SK-MEL-5 (cell line): ENCODE results near the gene ARMH3. TPM values are rescaled to one million over a fixed set of nuclear protein-coding genes. Genes with fewer than 3 reads are reported as not detected.
"Not testable (repeated sequence)": the region's sequence is repeated elsewhere in the genome, so short reads cannot be mapped to it uniquely, and the experiment has no call there.

Experiments used
- DNase-seq: peaks from one replicate; pipeline ENCODE4 v3.0.0-alpha.2; 2016; ENCODE audit warnings: low read depth, low spot score
- in situ Hi-C: cut with HindIII; loops from 2 replicates; pipeline ENCODE4 v1.10.0; 2016; ENCODE audit warnings: low sequenced_read_pairs, high pct_unique_total_duplicates, low pct_unique_long_range_greater_than_20kb
- total RNA-seq: library from RNA; depleted of rRNA; stranded (reverse); fragments of >200 nt; shearing (Covaris generic); gene quantifications from 2 replicates; pipeline ENCODE4 v1.2.3, GENCODE V29; 2014

The ARMH3 gene
- total RNA-seq, 1 experiment from 2014 or later, result 7.5 TPM

GRCh38 chr10:102059987-102060386 is 4.0 kb upstream of the ARMH3 start:
- no peak for DNase-seq
- in situ Hi-C loops, result no loop called here

GRCh38 chr10:102054881-102055646 is 909 bp downstream of the ARMH3 start:
- in situ Hi-C loops, result not testable (repeated sequence)

GRCh38 chr10:102046095-102046494 is 9.9 kb downstream of the ARMH3 start:
- in situ Hi-C loops, result no loop called here
- DNase-seq, result no peak

More at GRCh38 chr10:102054881-102055646, 909 bp downstream of the ARMH3 start:
- peak; percentile 17 for DNase-seq

- in situ Hi-C loops, result no loop called here
Observed at GRCh38 chr10:102045292-102045691, 10.7 kb downstream of the ARMH3 start.

GRCh38 chr10:102040305-102041050 is 15.5 kb downstream of the ARMH3 start:
- no peak for DNase-seq
- in situ Hi-C loops, result no loop called here

More at GRCh38 chr10:102045292-102045691, 10.7 kb downstream of the ARMH3 start:
- DNase-seq, result no peak

- DNase-seq, result no peak
- in situ Hi-C loops, result no loop called here
Observed at GRCh38 chr10:102038410-102038809, 17.6 kb downstream of the ARMH3 start.

- DNase-seq, in situ Hi-C loops: not testable (repeated sequence)
Observed at GRCh38 chr10:102035807-102036206, 20.2 kb downstream of the ARMH3 start.

GRCh38 chr10:102033787-102034186 is 22.2 kb downstream of the ARMH3 start:
- no peak for DNase-seq
- in situ Hi-C loops, result no loop called here

- in situ Hi-C loops, result no loop called here
- no peak for DNase-seq
Observed at GRCh38 chr10:102027261-102027660, 28.7 kb downstream of the ARMH3 start.

- DNase-seq, result no peak
- in situ Hi-C loops, result no loop called here
Observed at GRCh38 chr10:102024799-102025198, 31.2 kb downstream of the ARMH3 start.

GRCh38 chr10:102020938-102021337 is 35.0 kb downstream of the ARMH3 start:
- DNase-seq, result no peak
- in situ Hi-C loops, result no loop called here

GRCh38 chr10:102017295-102017694 is 38.7 kb downstream of the ARMH3 start:
- no peak for DNase-seq
- in situ Hi-C loops, result no loop called here

- DNase-seq, result no peak
- in situ Hi-C loops, result no loop called here
Observed at GRCh38 chr10:102016416-102016815, 39.6 kb downstream of the ARMH3 start.

GRCh38 chr10:102010961-102011360 is 45.0 kb downstream of the ARMH3 start:
- in situ Hi-C loops, result no loop called here
- DNase-seq, result no peak

- peak; percentile 86 for DNase-seq
- in situ Hi-C loops, result no loop called here
Observed at GRCh38 chr10:102009801-102010425, 46.1 kb downstream of the ARMH3 start.

GRCh38 chr10:102007796-102008195 is 48.2 kb downstream of the ARMH3 start:
- in situ Hi-C loops, result no loop called here
- DNase-seq, result no peak

GRCh38 chr10:102007031-102007430 is 48.9 kb downstream of the ARMH3 start:
- DNase-seq, in situ Hi-C loops: not testable (repeated sequence)

GRCh38 chr10:102004376-102004775 is 51.6 kb downstream of the ARMH3 start:
- in situ Hi-C loops, result no loop called here
- peak; percentile 86 for DNase-seq
